ENCODE results near the gene FOXL2NB. TPM values are rescaled to one million over a fixed set of nuclear protein-coding genes. Genes with fewer than 3 reads are reported as not detected.

FOXL2NB gene
- total and polyA plus RNA-seq, 8 donors = 0.04 to 0.21 (median 0.06) TPM; not detected in 2

DNA sequence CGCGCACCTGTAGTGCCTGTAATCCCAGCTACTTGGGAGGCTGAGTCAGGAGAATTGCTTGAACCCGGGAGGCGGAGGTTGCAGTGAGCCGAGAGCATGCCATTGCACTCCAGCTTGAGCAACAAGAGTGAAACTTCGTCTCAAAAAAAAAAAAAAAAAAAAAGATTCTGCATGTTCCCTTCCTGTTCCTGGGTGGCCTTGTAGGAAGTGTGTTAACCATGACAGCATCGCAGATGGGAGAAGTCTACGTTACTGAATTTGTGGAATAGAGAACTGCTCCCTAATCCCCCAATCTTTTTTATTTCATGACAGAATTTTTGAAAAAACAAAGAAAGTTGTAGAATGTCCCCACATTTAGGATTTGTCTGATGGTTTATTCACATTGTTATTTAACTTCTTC is 45.5 kb upstream of the FOXL2NB start:
- H3K27ac ChIP-seq = peak overlapping the region in 1 of 2 donors; percentile 70
- intact Hi-C loops (cut with DNase I) = no loop called here
- ATAC-seq (peak; percentile 23), DNase-seq (no peak)
- H3K4me1 ChIP-seq = peaks cover 10 to 29% of the 10 kb centered on the region in 2 donors
- no peaks in the 10 kb centered on the region for H3K36me3 ChIP-seq
- no peaks in the 10 kb centered on the region for H3K9me3 ChIP-seq
- TF ChIP-seq, protein P1, sequence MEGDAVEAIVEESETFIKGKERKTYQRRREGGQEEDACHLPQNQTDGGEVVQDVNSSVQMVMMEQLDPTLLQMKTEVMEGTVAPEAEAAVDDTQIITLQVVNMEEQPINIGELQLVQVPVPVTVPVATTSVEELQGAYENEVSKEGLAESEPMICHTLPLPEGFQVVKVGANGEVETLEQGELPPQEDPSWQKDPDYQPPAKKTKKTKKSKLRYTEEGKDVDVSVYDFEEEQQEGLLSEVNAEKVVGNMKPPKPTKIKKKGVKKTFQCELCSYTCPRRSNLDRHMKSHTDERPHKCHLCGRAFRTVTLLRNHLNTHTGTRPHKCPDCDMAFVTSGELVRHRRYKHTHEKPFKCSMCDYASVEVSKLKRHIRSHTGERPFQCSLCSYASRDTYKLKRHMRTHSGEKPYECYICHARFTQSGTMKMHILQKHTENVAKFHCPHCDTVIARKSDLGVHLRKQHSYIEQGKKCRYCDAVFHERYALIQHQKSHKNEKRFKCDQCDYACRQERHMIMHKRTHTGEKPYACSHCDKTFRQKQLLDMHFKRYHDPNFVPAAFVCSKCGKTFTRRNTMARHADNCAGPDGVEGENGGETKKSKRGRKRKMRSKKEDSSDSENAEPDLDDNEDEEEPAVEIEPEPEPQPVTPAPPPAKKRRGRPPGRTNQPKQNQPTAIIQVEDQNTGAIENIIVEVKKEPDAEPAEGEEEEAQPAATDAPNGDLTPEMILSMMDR (IDR thresholded peaks at IDR 0.05) = no peak
- H3K27me3 ChIP-seq = no peaks in the 10 kb centered on the region
- no peak overlapping the region for H3K4me3 ChIP-seq

DNA sequence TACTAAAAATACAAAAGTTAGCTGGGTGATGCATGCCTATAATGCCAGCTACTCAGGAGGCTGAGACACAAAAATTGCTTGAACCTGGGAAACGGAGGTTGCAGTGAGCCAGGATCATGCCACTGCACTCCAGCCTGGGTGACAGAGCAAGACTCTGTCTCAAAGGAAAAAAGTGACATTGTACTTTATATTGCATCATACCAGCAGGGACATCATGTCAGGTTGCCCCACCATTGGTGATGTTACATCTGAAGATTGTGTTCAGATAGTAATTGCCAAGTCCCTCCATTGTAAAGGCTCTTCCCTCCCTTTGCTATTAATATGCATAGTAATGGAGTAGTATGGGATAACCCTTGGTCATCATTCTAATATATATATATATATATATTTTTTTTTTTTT is 44.8 kb upstream of the FOXL2NB start:
- intact Hi-C loops (cut with DNase I) = no loop called here
- Histone ChIP-seq H3K27ac (peak overlapping the region in 1 of 2 donors; percentile 70), H3K27me3 (no peaks in the 10 kb centered on the region), H3K9me3 (no peaks in the 10 kb centered on the region), H3K36me3 (no peaks in the 10 kb centered on the region), H3K4me3 (no peak overlapping the region), H3K4me1 (peaks cover 10 to 27% of the 10 kb centered on the region in 2 donors)
- no peak for ATAC-seq
- TF ChIP-seq, protein P1 (IDR thresholded peaks at IDR 0.05) = no peak
- DNase-seq = no peak

DNA sequence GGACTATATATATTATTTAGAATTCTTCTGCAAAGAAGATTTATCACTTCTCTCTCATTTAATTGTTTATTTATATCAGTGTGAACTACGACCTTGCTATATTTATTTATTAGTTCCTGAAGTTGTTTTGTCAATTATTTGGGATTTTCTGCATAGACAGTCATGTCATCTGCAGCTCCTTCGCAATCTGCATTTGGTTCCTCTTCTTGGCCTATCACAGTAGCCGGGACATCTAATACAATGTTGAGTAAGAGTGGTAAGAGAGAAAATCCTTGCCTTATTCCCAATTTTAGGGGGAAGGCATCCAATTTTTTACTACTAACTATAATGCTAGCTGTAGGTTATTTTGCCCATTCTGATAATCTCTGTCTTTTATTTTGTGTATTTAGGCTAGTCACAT is 39.5 kb upstream of the FOXL2NB start:
- no peak for DNase-seq
- TF ChIP-seq, protein P1 (IDR thresholded peaks at IDR 0.05) = no peak
- intact Hi-C loops (cut with DNase I) = no loop called here

GRCh38 chr3:138908846-138909245 is 38.2 kb upstream of the FOXL2NB start:
- Histone ChIP-seq H3K4me3 (no peak overlapping the region), H3K27ac (peak overlapping the region in 1 of 2 donors; percentile 74), H3K27me3 (no peaks in the 10 kb centered on the region), H3K9me3 (no peaks in the 10 kb centered on the region), H3K36me3 (no peaks in the 10 kb centered on the region), H3K4me1 (peaks cover 0 to 23% of the 10 kb centered on the region in 2 donors)
- intact Hi-C loops (cut with DNase I) = no loop called here
- TF ChIP-seq, protein P1 (IDR thresholded peaks at IDR 0.05) = no peak
- ATAC-seq (no peak), DNase-seq (no peak)

More for the DNA sequence above, 39.5 kb upstream of the FOXL2NB start:
- H3K4me3 ChIP-seq = no peak overlapping the region
- no peak overlapping the region for H3K27ac ChIP-seq
- peaks cover 0 to 23% of the 10 kb centered on the region in 2 donors for H3K4me1 ChIP-seq
- no peaks in the 10 kb centered on the region for H3K27me3 ChIP-seq
- no peaks in the 10 kb centered on the region for H3K36me3 ChIP-seq
- H3K9me3 ChIP-seq = no peaks in the 10 kb centered on the region
- no peak for ATAC-seq

- TF ChIP-seq, protein P1 (IDR thresholded peaks at IDR 0.05) = no peak
- no peak for ATAC-seq
- H3K4me3 ChIP-seq = no peak overlapping the region
- no peaks in the 10 kb centered on the region for H3K9me3 ChIP-seq
- H3K36me3 ChIP-seq = no peaks in the 10 kb centered on the region
- peak overlapping the region in 1 of 2 donors; percentile 74 for H3K27ac ChIP-seq
- H3K4me1 ChIP-seq = peaks cover 2 to 30% of the 10 kb centered on the region in 2 donors
- no peaks in the 10 kb centered on the region for H3K27me3 ChIP-seq
- intact Hi-C loops (cut with DNase I) = no loop called here
- no peak for DNase-seq
Measured at GRCh38 chr3:138909904-138910303, 37.1 kb upstream of the FOXL2NB start.
